Measurements from ENCODE around the gene KDM4C. TPM values are rescaled to one million over a fixed set of nuclear protein-coding genes. Genes with fewer than 3 reads are reported as not detected.

Gene KDM4C
- total RNA-seq, 1 donor from 2014 or later = 14.7 TPM

DNA sequence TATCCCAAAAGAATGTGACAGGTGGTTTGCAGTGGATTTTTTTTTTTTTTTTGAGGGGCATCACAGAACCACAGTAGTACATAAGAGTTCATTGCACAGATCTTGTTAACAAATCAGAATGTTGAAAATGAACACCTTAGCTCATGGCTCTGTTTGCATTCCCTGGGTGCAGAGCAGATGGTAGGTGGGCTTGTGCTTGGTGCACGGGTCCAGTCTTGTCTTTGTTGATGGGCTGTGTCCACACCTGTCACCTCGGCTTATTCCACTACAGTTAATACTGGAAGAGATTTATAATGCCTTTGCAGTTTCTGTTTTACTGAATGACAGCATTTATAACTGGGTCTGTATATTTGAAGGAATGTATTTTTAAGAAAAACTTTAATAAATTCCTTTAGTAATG is 146.6 kb downstream of the KDM4C start:
- TF ChIP-seq, protein P1, sequence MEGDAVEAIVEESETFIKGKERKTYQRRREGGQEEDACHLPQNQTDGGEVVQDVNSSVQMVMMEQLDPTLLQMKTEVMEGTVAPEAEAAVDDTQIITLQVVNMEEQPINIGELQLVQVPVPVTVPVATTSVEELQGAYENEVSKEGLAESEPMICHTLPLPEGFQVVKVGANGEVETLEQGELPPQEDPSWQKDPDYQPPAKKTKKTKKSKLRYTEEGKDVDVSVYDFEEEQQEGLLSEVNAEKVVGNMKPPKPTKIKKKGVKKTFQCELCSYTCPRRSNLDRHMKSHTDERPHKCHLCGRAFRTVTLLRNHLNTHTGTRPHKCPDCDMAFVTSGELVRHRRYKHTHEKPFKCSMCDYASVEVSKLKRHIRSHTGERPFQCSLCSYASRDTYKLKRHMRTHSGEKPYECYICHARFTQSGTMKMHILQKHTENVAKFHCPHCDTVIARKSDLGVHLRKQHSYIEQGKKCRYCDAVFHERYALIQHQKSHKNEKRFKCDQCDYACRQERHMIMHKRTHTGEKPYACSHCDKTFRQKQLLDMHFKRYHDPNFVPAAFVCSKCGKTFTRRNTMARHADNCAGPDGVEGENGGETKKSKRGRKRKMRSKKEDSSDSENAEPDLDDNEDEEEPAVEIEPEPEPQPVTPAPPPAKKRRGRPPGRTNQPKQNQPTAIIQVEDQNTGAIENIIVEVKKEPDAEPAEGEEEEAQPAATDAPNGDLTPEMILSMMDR (IDR thresholded peaks at IDR 0.05; ENCODE audit: insufficient read depth, low read length, poor library complexity, severe bottlenecking) = no peak
- Histone ChIP-seq H3K4me3 (ENCODE audit: low read depth, low read length) (no peak overlapping the region), H3K36me3 (ENCODE audit: control insufficient read depth, insufficient read depth, low read length) (no peaks in the 10 kb centered on the region), H3K27me3 (ENCODE audit: control insufficient read depth, insufficient read depth, low read length) (no peaks in the 10 kb centered on the region)
- DNase-seq (ENCODE audit: low read depth) = no peak

DNA sequence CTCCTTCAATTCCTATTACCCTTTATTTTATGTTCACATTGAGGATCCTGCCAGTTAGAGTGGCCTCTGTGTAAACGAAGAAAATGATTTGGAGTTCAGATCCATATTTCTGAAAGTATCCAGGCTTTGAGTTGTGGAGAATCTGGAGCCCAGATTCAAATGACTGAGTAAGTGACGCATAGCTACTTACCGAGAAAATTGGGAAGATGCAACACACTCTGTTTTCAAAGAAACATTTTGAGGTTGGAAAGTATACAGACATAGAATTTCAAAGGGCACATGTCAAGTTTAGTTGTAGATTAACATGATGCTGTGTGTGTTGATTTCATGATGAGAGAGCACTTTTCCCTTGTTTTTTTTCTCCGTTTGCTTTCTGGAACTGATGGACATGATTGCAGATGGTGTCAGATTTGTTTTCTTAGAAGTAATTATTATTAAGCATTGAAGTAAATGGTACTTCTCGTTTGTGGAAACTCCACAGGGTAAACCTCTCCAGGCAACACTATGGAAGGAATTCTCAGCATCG is 148.1 kb downstream of the KDM4C start:
- DNase-seq (ENCODE audit: low read depth) = no peak
- TF ChIP-seq, protein P1 (IDR thresholded peaks at IDR 0.05; ENCODE audit: insufficient read depth, low read length, poor library complexity, severe bottlenecking) = no peak
- Histone ChIP-seq H3K4me3 (ENCODE audit: low read depth, low read length) (no peak overlapping the region), H3K27me3 (ENCODE audit: control insufficient read depth, insufficient read depth, low read length) (no peaks in the 10 kb centered on the region), H3K36me3 (ENCODE audit: control insufficient read depth, insufficient read depth, low read length) (no peaks in the 10 kb centered on the region)

DNA sequence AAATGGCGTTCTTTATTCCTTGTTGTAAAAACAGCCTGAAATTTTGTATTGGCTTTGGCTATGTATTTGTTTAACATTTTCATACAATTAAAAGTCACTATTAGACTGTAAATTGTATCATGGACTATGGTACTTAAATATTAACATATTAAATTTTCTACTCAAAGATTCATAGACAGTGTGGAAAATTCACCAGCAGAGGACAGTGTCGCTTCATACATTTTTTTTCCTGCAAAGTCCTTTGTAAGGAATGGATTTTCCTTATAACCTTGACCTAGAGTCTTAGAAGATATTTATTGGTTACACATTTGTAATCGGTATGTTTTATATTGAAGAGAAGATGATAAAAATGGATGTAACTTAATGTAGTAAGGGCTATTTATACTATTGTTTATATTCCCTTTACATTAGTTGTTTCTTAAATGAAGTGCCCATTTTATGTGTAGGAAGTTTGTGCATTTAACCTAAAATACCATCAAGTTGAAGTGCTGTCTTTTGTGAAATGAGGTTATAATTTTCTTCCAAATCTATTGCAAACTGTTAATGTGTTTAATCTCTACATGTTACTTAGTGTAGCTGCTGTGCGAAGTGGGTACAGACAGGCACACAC is 150.1 kb downstream of the KDM4C start:
- no peak for DNase-seq (ENCODE audit: low read depth)
- TF ChIP-seq, protein P1 (IDR thresholded peaks at IDR 0.05; ENCODE audit: insufficient read depth, low read length, poor library complexity, severe bottlenecking) = peak; percentile 71
- Histone ChIP-seq H3K36me3 (ENCODE audit: control insufficient read depth, insufficient read depth, low read length) (no peaks in the 10 kb centered on the region), H3K27me3 (ENCODE audit: control insufficient read depth, insufficient read depth, low read length) (no peaks in the 10 kb centered on the region), H3K4me3 (ENCODE audit: low read depth, low read length) (no peak overlapping the region)

- Histone ChIP-seq H3K36me3 (ENCODE audit: control insufficient read depth, insufficient read depth, low read length) (no peaks in the 10 kb centered on the region), H3K27me3 (ENCODE audit: control insufficient read depth, insufficient read depth, low read length) (no peaks in the 10 kb centered on the region), H3K4me3 (ENCODE audit: low read depth, low read length) (no peak overlapping the region)
- TF ChIP-seq, protein P1 (IDR thresholded peaks at IDR 0.05; ENCODE audit: insufficient read depth, low read length, poor library complexity, severe bottlenecking) = no peak
- no peak for DNase-seq (ENCODE audit: low read depth)
Observed at GRCh38 chr9:6909181-6909580, 151.4 kb downstream of the KDM4C start.

DNA sequence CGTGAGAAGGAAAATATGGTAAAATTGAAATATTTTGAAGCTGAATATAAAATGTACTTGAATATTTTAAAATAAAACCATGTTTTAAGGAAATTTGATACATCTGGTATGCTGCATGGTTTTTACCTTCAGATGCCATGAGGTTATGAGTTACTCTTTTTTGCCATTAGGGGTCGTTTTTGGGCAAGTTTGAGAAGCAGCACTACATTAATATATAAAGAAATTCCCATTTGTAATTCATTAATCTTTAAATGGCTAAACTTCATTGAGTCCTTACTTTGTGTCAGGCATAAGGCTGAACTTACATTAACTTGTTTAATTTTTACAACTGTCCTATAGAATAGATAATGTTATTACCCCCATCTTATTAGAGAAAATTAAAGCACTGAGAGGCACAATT is 152.3 kb downstream of the KDM4C start:
- Histone ChIP-seq H3K36me3 (ENCODE audit: control insufficient read depth, insufficient read depth, low read length) (no peaks in the 10 kb centered on the region), H3K27me3 (ENCODE audit: control insufficient read depth, insufficient read depth, low read length) (no peaks in the 10 kb centered on the region), H3K4me3 (ENCODE audit: low read depth, low read length) (no peak overlapping the region)
- TF ChIP-seq, protein P1 (IDR thresholded peaks at IDR 0.05; ENCODE audit: insufficient read depth, low read length, poor library complexity, severe bottlenecking) = peak; percentile 46
- DNase-seq (ENCODE audit: low read depth) = no peak

DNA sequence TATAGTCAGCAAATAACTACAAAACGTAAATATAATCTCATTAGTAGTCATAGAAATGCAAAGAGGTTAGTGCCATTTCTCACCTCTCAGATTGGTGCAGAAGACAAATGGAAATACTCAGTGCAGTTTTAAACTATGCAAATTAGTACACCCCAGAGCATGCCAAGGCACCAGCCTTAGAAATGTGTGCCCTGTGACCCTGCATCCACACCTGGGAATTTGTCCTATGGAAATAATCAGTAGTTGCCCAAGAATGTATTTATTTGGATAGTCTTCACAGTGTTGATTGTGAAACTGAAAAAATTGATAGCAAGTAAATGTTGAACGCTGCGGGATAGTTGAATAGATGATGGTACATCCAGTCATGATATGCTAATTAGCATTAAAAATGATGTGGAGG is 152.7 kb downstream of the KDM4C start:
- no peaks in the 10 kb centered on the region for H3K27me3 ChIP-seq (ENCODE audit: control insufficient read depth, insufficient read depth, low read length)
- TF ChIP-seq, protein P1 (IDR thresholded peaks at IDR 0.05; ENCODE audit: insufficient read depth, low read length, poor library complexity, severe bottlenecking) = no peak
- no peak overlapping the region for H3K4me3 ChIP-seq (ENCODE audit: low read depth, low read length)
- DNase-seq (ENCODE audit: low read depth) = no peak
- no peaks in the 10 kb centered on the region for H3K36me3 ChIP-seq (ENCODE audit: control insufficient read depth, insufficient read depth, low read length)

Data from kidney epithelial cell (primary cell).